Adipocyte (in vitro differentiated cells): ENCODE results near the gene CES5A.
"Not testable (repeated sequence)": the region's sequence is repeated elsewhere in the genome, so short reads cannot be mapped to it uniquely, and the experiment has no call there.

ENCODE experiments used
- DNase-seq: peaks from one replicate; pipeline ENCODE4 v3.0.0-alpha.2; 2015; ENCODE audit warnings: low read depth
- H3K27me3 ChIP-seq: replicated peaks from 2 replicates; pipeline ENCODE4 v1.7.0; 2013; ENCODE audit warnings: mild to moderate bottlenecking, low read length, moderate library complexity; ENCODE audit not compliant: control insufficient read depth, insufficient read depth
- H3K36me3 ChIP-seq: 2 replicates; pipeline ENCODE4 v1.7.0; 2013; ENCODE audit warnings: low read length, mild to moderate bottlenecking, moderate library complexity; ENCODE audit not compliant: control insufficient read depth, insufficient read depth, severe bottlenecking
- H3K4me1 ChIP-seq: 2 replicates; pipeline ENCODE4 v1.7.0; 2013; ENCODE audit warnings: mild to moderate bottlenecking, low read length, moderate library complexity; ENCODE audit not compliant: control insufficient read depth, insufficient read depth
- H3K4me3 ChIP-seq: 2 replicates; pipeline ENCODE4 v1.7.0; 2013; ENCODE audit warnings: mild to moderate bottlenecking, low read length, moderate library complexity
- H3K9ac ChIP-seq: 2 replicates; pipeline ENCODE4 v1.7.0; 2013; ENCODE audit warnings: mild to moderate bottlenecking, low read length, moderate library complexity
- H3K9me3 ChIP-seq: 2 replicates; pipeline ENCODE4 v1.7.0; 2013; ENCODE audit warnings: mild to moderate bottlenecking, low read length, moderate library complexity; ENCODE audit not compliant: control insufficient read depth

CES5A gene

GRCh38 chr16:55842369-55843104 is 32.6 kb downstream of the CES5A start:
- Histone ChIP-seq H3K27me3 (peaks cover 36% of the 10 kb centered on the region), H3K9me3 (no peaks in the 10 kb centered on the region), H3K9ac (no peak overlapping the region), H3K4me3 (no peak overlapping the region), H3K4me1 (peaks cover 3% of the 10 kb centered on the region), H3K36me3 (no peaks in the 10 kb centered on the region)
- peak; percentile 80 for DNase-seq

GRCh38 chr16:55839115-55839514 is 36.1 kb downstream of the CES5A start:
- H3K4me1 ChIP-seq = peaks cover 13% of the 10 kb centered on the region
- no peaks in the 10 kb centered on the region for H3K36me3 ChIP-seq
- H3K9me3 ChIP-seq = no peaks in the 10 kb centered on the region
- peaks cover 15% of the 10 kb centered on the region for H3K27me3 ChIP-seq
- H3K9ac ChIP-seq = no peak overlapping the region
- DNase-seq = no peak
- no peak overlapping the region for H3K4me3 ChIP-seq

- no peaks in the 10 kb centered on the region for H3K9me3 ChIP-seq
- H3K27me3 ChIP-seq = peaks cover 11% of the 10 kb centered on the region
- no peak overlapping the region for H3K4me3 ChIP-seq
- H3K9ac ChIP-seq = peak overlapping the region; percentile 15
- peaks cover 23% of the 10 kb centered on the region for H3K4me1 ChIP-seq
- no peaks in the 10 kb centered on the region for H3K36me3 ChIP-seq
- peak; percentile 1 for DNase-seq
Measured at GRCh38 chr16:55836158-55836611, 39.0 kb downstream of the CES5A start.

GRCh38 chr16:55835581-55835980 is 39.6 kb downstream of the CES5A start:
- peak; percentile 3 for DNase-seq
- H3K27me3 ChIP-seq = peaks cover 11% of the 10 kb centered on the region

GRCh38 chr16:55835173-55835572 is 40.0 kb downstream of the CES5A start:
- H3K9ac ChIP-seq, H3K9me3 ChIP-seq, H3K4me3 ChIP-seq, H3K36me3 ChIP-seq, DNase-seq: not testable (repeated sequence)
- Histone ChIP-seq H3K27me3 (peaks cover 10% of the 10 kb centered on the region), H3K4me1 (peaks cover 23% of the 10 kb centered on the region)

More at GRCh38 chr16:55835581-55835980, 39.6 kb downstream of the CES5A start:
- Histone ChIP-seq H3K36me3 (no peaks in the 10 kb centered on the region), H3K9me3 (no peaks in the 10 kb centered on the region), H3K9ac (peak overlapping the region; percentile 15), H3K4me1 (peaks cover 23% of the 10 kb centered on the region), H3K4me3 (no peak overlapping the region)

- Histone ChIP-seq H3K27me3 (peaks cover 4% of the 10 kb centered on the region), H3K4me1 (peaks cover 23% of the 10 kb centered on the region), H3K4me3 (no peak overlapping the region), H3K36me3 (no peaks in the 10 kb centered on the region), H3K9me3 (no peaks in the 10 kb centered on the region), H3K9ac (no peak overlapping the region)
- no peak for DNase-seq
Measured at GRCh38 chr16:55834049-55834448, 41.1 kb downstream of the CES5A start.

- Histone ChIP-seq H3K36me3 (no peaks in the 10 kb centered on the region), H3K4me1 (peaks cover 23% of the 10 kb centered on the region), H3K4me3 (peak within 1 kb of the TSS; percentile 48), H3K27me3 (peaks cover 12% of the 10 kb centered on the region), H3K9ac (peak within 1 kb of the TSS; percentile 22), H3K9me3 (no peaks in the 10 kb centered on the region)
- DNase-seq = no peak
Measured at GRCh38 chr16:55832773-55833691, 42.1 kb downstream of the CES5A start, which contains the start of gene CES1. TSS of gene CES1 (minus strand) at chr16:55833096. CDS start at chr16:55833055, 41 bp downstream.

- Histone ChIP-seq H3K4me3 (peak overlapping the region; percentile 48), H3K9me3 (no peaks in the 10 kb centered on the region), H3K27me3 (peaks cover 14% of the 10 kb centered on the region), H3K9ac (peak overlapping the region; percentile 22), H3K4me1 (peaks cover 23% of the 10 kb centered on the region), H3K36me3 (no peaks in the 10 kb centered on the region)
- DNase-seq = no peak
Measured at GRCh38 chr16:55832425-55832772, 42.8 kb downstream of the CES5A start.

- Histone ChIP-seq H3K9me3 (no peaks in the 10 kb centered on the region), H3K9ac (no peak overlapping the region), H3K4me3 (no peak overlapping the region), H3K27me3 (peaks cover 14% of the 10 kb centered on the region), H3K4me1 (peaks cover 13% of the 10 kb centered on the region), H3K36me3 (no peaks in the 10 kb centered on the region)
- no peak for DNase-seq
Measured at GRCh38 chr16:55830658-55831294, 44.4 kb downstream of the CES5A start.

- H3K27me3 ChIP-seq = peaks cover 12% of the 10 kb centered on the region
- H3K4me3 ChIP-seq, H3K9me3 ChIP-seq, H3K9ac ChIP-seq, H3K36me3 ChIP-seq, DNase-seq: not testable (repeated sequence)
- peaks cover 11% of the 10 kb centered on the region for H3K4me1 ChIP-seq
Measured at GRCh38 chr16:55829232-55829631, 45.9 kb downstream of the CES5A start.

- no peak for DNase-seq
- H3K27me3 ChIP-seq = peaks cover 9% of the 10 kb centered on the region
- no peaks in the 10 kb centered on the region for H3K36me3 ChIP-seq
- no peak overlapping the region for H3K9ac ChIP-seq
- no peak overlapping the region for H3K4me3 ChIP-seq
- peaks cover 11% of the 10 kb centered on the region for H3K4me1 ChIP-seq
- no peaks in the 10 kb centered on the region for H3K9me3 ChIP-seq
Measured at GRCh38 chr16:55828680-55829079, 46.5 kb downstream of the CES5A start.
